ENCODE results near the gene LAP3.

DNA sequence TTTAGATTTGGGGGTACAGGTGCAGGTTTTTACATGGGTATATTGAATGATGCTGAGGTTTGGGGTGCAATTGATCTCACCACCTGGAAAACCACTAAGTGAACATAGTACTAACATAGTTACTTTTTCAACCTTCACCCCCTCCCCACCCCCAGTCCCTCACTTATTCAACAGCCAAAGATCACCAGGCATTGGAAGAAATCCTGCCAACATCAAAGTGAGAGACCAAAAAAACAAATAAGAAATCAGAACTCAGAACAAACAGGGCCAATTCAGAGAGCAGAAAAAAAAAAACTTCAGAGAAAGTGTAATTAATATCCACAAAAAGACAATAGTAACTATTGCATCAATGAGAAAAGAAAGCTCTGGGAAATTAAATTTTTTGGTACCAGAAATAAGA, 20.5 kb upstream of the LAP3 start:
- TF ChIP-seq POLR2A (IDR thresholded peaks at IDR 0.05; ENCODE audit: low read length) (no peak), GATA1 (IDR thresholded peaks at IDR 0.05; ENCODE audit: low read depth, low read length) (no peak)

Data from erythroblast (primary cell).